Mesodermal cell (in vitro differentiated cells): ENCODE measurements around the gene LILRB5.
"Not testable (repeated sequence)": the region's sequence is repeated elsewhere in the genome, so short reads cannot be mapped to it uniquely, and the experiment has no call there.

ENCODE experiments used
- H3K27ac ChIP-seq: 2 replicates; pipeline ENCODE4 v1.7.0; 2013; ENCODE audit warnings: mild to moderate bottlenecking, low read depth, low read length, moderate library complexity; ENCODE audit not compliant: severe bottlenecking
- H3K36me3 ChIP-seq: 2 replicates; pipeline ENCODE4 v1.7.1; 2013; ENCODE audit warnings: mild to moderate bottlenecking, low read length, moderate library complexity; ENCODE audit not compliant: control insufficient read depth, insufficient read depth
- H3K4me1 ChIP-seq: one replicate; pipeline ENCODE4 v1.7.1; 2013; ENCODE audit warnings: mild to moderate bottlenecking, low read length; ENCODE audit not compliant: insufficient read depth, control insufficient read depth, poor library complexity, severe bottlenecking
- H3K4me3 ChIP-seq: 2 replicates; pipeline ENCODE4 v1.7.0; 2013; ENCODE audit warnings: low read length, control low read depth, mild to moderate bottlenecking; ENCODE audit not compliant: insufficient read depth, poor library complexity, severe bottlenecking; ENCODE audit errors: extremely low read depth
- H3K9me3 ChIP-seq: 2 replicates; pipeline ENCODE4 v1.7.1; 2013; ENCODE audit warnings: mild to moderate bottlenecking, low read length, moderate library complexity; ENCODE audit not compliant: control insufficient read depth
- WGBS, 2 experiments: methylation state at CpG; one replicate each; pipeline ENCODE4 v1.1.5; 2013; ENCODE audit warnings: missing lambda C conversion rate in 2 of 2; ENCODE audit not compliant: insufficient coverage in 2 of 2; 5-methylcytosine and 5-hydroxymethylcytosine counted together

The LILRB5 gene

GRCh38 chr19:54222474-54223276 lies 34.4 kb downstream of the LILRB5 start, which contains the start of gene LILRB3:
Gene LILRB3, minus strand, starts transcription at chr19:54223007. Its CDS starts 31 bp downstream, at chr19:54222976.
- not testable (repeated sequence) for H3K9me3 ChIP-seq
- WGBS, 2 experiments, result 75 to 87% methylated on average over 3 to 4 of the region's 16 CpGs

DNA sequence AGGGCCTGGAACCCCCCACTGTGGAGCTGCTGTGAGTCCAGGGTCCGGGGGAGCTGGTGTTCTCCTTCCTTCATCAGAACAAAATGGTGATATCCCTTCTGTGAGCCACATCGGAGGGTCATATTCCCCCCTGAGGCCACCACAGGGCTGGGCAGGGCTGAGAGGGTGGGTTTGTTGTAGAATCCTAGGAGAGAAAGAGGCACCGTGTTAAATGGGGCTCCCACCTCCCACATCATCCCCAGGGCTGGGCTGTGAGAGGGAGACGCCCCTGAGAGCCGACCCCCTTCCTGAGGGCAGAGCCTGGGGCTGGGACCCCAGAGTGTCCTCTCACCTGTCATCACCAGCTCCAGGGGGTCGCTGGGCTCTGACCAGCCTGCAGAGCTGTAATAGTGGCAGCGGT lies 35.1 kb downstream of the LILRB5 start:
- no CpG with 5 or more reads among the region's 7 CpGs for WGBS, 2 experiments
- not testable (repeated sequence) for H3K4me3 ChIP-seq, H3K4me1 ChIP-seq, H3K27ac ChIP-seq, H3K36me3 ChIP-seq, H3K9me3 ChIP-seq

More at GRCh38 chr19:54222474-54223276, 34.4 kb downstream of the LILRB5 start, which contains the start of gene LILRB3:
- H3K4me3 ChIP-seq, H3K36me3 ChIP-seq, H3K4me1 ChIP-seq, H3K27ac ChIP-seq: not testable (repeated sequence)

DNA sequence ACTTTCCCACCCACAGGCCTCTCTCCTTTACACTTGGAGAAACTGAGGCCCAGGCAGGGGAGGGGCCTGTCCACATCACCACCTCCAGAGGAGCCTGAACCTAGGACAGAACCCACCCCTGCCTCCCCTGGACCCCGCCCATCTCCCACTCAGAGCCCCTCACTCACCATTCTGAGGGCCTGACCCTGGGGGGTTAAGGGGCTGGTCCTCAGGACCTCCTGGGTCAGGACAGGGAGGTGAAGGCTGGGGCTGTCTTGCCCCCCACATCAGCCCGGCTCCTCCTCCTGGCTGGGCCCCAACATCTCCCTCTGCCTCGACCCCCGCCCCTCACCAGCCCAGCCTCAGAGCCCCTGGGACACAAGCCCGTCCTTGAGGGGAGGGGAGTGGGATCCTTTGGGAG lies 37.4 kb downstream of the LILRB5 start:
- H3K9me3 ChIP-seq, H3K27ac ChIP-seq, H3K36me3 ChIP-seq, H3K4me1 ChIP-seq, H3K4me3 ChIP-seq: not testable (repeated sequence)
- no CpG with 5 or more reads among the region's 5 CpGs for WGBS, 2 experiments

DNA sequence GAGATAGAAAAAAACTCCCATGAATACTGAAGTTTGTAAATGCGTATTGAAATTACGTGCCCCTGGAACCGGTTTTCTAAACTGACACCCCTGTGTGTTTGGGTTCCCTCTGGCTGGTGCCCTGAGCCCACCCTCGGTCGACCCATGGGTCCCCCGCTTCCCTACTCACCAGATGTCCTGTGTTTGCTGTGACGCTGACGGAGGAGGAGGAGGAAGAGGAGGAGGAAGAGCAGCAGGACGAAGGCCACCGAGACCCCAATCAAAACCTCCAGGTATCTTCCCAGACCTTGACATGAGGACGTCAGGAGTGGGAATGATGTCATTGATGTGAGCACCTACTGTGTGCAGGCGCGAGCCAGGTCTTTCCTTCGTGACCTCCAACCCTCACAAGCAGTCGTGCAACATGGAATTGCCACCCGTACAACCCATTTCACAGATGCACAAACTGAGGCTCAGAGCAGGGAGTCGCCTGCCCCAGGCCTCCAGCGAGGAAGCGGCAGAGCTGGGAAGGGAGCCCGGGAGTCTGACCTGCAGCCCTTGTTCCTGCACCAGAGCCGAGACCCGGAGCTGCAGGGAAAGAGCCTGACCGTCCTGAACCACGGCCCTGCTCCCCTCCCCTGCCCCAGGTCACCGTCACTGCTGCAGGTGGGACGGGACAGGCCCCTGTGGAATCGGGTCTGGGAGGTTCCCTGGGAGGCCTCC lies 38.0 kb downstream of the LILRB5 start:
- 90 to 94% methylated on average over 18 to 20 of the region's 27 CpGs for WGBS, 2 experiments
- H3K4me1 ChIP-seq, result no peaks in the 10 kb centered on the region
- H3K36me3 ChIP-seq, result no peaks in the 10 kb centered on the region
- no peak overlapping the region for H3K4me3 ChIP-seq
- no peaks in the 10 kb centered on the region for H3K9me3 ChIP-seq
- no peak overlapping the region for H3K27ac ChIP-seq

GRCh38 chr19:54218259-54218658 lies 38.8 kb downstream of the LILRB5 start:
- H3K27ac ChIP-seq, result no peak overlapping the region
- H3K36me3 ChIP-seq, result no peaks in the 10 kb centered on the region
- H3K9me3 ChIP-seq, result no peaks in the 10 kb centered on the region
- 78 to 84% methylated on average over 5 to 8 of the region's 8 CpGs for WGBS, 2 experiments
- H3K4me3 ChIP-seq, result no peak overlapping the region
- H3K4me1 ChIP-seq, result no peaks in the 10 kb centered on the region

- WGBS, 2 experiments, result 56 to 79% methylated on average over 5 to 13 of the region's 20 CpGs
- H3K27ac ChIP-seq, H3K9me3 ChIP-seq, H3K4me1 ChIP-seq, H3K36me3 ChIP-seq, H3K4me3 ChIP-seq: not testable (repeated sequence)
Measured at GRCh38 chr19:54217517-54218247, 39.4 kb downstream of the LILRB5 start.

- 94 to 100% methylated on average over 3 to 5 of the region's 9 CpGs for WGBS, 2 experiments
- Histone ChIP-seq H3K27ac (no peak overlapping the region), H3K36me3 (no peaks in the 10 kb centered on the region), H3K4me1 (no peaks in the 10 kb centered on the region), H3K9me3 (no peaks in the 10 kb centered on the region), H3K4me3 (no peak overlapping the region)
Measured at GRCh38 chr19:54216869-54217268, 40.2 kb downstream of the LILRB5 start.

GRCh38 chr19:54214734-54215133 lies 42.3 kb downstream of the LILRB5 start:
- H3K9me3 ChIP-seq, H3K4me1 ChIP-seq, H3K4me3 ChIP-seq, H3K36me3 ChIP-seq, H3K27ac ChIP-seq: not testable (repeated sequence)
- WGBS, 2 experiments, result 100% methylated on average over 3 of the region's 19 CpGs; no CpG with 5 or more reads in 1 of the 2 experiments

DNA sequence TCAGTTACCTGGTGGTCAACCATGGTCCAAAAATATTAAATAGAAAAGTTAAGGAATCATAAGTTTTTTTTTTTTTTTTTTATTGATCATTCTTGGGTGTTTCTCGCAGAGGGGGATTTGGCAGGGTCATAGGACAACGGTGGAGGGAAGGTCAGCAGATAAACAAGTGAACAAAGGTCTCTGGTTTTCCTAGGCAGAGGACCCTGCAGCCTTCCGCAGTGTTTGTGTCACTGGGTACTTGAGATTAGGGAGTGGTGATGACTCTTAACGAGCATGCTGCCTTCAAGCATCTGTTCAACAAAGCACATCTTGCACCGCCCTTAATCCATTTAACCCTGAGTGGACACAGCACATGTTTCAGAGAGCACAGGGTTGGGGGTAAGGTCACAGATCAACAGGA lies 42.9 kb downstream of the LILRB5 start:
- H3K9me3 ChIP-seq, H3K36me3 ChIP-seq, H3K27ac ChIP-seq, H3K4me3 ChIP-seq, H3K4me1 ChIP-seq: not testable (repeated sequence)
- no CpG with 5 or more reads among the region's 5 CpGs for WGBS, 2 experiments

- Histone ChIP-seq H3K4me3 (no peak overlapping the region), H3K9me3 (no peaks in the 10 kb centered on the region), H3K36me3 (peaks cover 31% of the 10 kb centered on the region), H3K4me1 (peaks cover 8% of the 10 kb centered on the region), H3K27ac (peak overlapping the region; percentile 29)
- WGBS, 2 experiments, result 86 to 93% methylated on average over 8 to 12 of the region's 12 CpGs
Measured at GRCh38 chr19:54211235-54211634, 45.8 kb downstream of the LILRB5 start.
